GM18909 (cell line): Measurements from ENCODE around the gene HHLA2.
"Not testable (repeated sequence)": the region's sequence is repeated elsewhere in the genome, so short reads cannot be mapped to it uniquely, and the experiment has no call there.

ENCODE experiments used
- ATAC-seq: cut with Tn5 transposase; IDR thresholded peaks from one replicate; pipeline ENCODE4 v1.9.1; 2021; ENCODE audit warnings: mild to moderate bottlenecking; ENCODE audit not compliant: unreplicated experiment, poor library complexity

Gene HHLA2

GRCh38 chr3:108338901-108339545, 42.7 kb downstream of the HHLA2 start:
- peak; percentile 74 for ATAC-seq

GRCh38 chr3:108341911-108342310, 45.6 kb downstream of the HHLA2 start:
- ATAC-seq = no peak

DNA sequence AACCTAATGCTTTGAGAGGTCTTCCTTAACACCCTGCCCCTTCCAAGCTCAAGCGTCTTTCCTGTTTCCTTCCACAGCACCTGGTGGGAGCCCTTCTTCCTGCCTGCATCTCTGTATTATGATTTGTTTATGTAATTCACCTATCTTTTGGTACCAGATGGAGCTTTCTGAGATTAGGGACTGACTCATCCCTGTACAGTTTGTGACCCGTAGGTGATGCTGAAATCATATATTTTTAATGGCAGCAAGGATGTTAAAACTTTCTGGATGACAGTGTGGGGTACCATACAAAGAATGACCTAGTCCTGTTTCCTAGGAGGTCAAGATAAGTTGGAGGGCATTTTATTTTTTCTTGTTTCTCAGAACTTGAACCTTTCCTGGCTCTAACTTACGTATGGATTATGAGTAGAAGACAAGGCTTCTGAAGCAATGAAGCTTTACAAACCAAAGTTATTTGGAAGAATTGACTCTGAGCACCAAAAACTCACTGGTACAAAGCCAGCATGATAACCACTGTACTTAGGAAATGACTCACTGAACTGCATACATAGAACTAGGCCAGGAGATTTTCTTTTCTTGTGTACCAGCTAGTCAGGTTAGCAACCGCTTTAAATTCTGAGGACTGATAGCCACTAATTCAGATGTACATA, 46.6 kb downstream of the HHLA2 start:
- peak; percentile 47 for ATAC-seq

DNA sequence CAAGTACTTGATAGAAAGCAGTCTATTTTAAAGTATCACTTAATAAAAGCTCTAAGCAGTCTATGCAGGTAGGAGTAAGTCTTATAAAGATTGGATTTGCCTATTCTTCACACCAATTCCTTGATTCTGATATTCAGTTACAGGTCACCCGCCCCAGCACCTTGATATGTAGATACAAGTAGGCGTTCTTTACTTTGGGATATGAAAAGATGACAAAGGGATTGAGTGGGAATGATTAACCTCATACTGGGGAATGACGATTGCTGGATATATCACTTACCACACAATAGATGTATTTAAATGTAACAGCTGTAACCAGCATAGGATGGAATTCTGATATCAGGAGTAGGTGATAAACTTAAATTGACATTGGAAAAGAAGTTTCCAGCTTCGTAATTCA, 47.1 kb downstream of the HHLA2 start:
- no peak for ATAC-seq

DNA sequence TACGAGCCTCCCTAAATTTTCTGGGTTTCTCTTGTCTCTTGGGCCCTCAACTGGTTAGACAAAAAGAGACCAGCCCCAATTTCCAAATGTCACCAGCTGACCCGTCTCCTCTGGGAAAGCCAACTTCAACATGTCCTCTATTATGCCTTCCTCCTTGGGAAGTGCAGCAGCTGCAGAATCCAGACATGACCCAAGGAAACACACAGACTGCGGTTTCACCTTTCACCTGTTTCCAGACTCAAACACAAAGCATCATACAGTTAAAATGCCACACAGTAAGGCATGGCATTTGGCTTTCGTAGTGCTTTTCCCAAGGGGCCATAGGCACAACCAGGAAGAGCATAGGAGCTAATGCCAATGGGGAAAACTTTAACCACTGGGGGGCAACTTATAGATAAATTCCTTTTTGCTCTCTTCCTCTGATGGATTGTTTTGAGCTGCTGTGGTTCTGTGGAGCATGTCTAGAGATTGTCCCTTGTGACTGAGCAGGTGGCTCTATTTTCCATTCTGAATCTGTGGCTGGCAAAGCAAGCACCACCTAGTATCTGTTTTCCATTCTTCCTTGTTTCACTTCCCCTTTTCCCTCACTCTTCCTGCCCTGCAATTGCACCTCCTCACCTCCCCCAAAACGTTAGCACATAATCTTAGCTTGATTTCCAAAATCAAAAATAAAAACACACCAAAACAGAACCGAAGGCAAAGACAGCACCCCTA, 49.3 kb downstream of the HHLA2 start:
- ATAC-seq = no peak

DNA sequence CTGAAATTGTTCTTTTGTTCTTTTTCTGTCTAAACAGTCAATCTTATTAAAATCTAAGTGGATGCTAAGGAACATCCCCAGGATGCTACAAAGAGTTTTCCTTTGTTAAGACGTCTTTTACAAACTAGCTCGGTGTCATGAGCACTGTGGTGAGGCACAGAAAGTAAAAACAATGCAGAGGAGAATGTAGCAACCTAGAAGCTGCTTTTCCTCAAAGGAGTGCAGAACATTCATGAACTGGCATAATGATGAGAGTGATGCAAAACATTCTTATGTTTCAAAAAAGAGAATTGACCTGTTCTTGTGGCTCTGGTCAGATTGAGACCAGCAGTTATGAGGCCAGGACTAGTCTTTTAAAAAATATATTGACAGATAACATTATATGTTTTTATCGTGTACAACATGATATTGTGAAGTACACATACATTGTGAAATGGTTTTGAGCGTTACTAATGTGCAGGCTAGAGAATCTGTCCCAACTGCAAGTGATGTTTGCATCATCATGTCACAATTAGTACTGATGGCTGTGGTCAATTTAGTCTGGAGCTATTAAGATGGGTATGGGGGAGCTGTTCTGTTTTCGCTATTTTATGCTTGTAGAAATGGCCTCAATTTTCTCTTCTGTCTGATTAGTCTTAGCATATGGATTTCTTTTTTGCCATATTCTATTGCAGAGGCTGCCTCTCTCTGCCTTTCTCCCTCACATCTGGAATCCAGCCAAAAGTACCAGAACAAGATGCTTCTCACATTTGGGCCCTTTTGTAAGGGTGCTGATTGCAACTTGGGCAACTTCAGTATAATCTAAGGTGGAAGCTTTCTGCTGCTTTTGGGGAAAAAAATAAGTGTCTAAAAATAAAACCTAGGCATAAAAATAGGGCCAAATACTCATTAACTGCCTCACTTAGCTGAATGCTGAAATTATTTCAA, 50.2 kb downstream of the HHLA2 start:
- no peak for ATAC-seq

- ATAC-seq = no peak
These were observed 55.8 kb downstream of the HHLA2 start for GRCh38 chr3:108352176-108352575.

- ATAC-seq = no peak
These were observed 58.2 kb downstream of the HHLA2 start for GRCh38 chr3:108354562-108354961.

- ATAC-seq = no peak
These were observed 60.7 kb downstream of the HHLA2 start for GRCh38 chr3:108357042-108357441.

GRCh38 chr3:108359011-108359410, 62.7 kb downstream of the HHLA2 start:
- ATAC-seq = no peak

DNA sequence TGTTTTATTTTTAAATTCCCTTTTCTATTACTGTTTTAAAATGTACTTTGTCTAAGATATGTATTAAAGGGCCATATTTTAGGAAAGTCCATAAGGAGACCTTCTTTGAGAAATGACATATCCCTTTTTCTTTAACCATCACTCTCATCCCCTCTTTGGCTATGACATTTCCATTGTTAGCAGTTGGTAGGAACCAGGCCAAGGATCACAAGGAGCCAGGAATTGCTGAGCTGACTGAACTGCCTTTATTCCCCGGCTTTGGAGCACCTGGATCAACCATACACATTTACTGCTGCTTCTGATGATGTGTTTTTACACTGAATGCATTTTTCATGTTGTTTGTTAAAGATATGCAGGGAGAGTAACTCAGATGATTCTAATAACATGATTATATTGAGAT, 79.7 kb downstream of the HHLA2 start:
- no peak for ATAC-seq

DNA sequence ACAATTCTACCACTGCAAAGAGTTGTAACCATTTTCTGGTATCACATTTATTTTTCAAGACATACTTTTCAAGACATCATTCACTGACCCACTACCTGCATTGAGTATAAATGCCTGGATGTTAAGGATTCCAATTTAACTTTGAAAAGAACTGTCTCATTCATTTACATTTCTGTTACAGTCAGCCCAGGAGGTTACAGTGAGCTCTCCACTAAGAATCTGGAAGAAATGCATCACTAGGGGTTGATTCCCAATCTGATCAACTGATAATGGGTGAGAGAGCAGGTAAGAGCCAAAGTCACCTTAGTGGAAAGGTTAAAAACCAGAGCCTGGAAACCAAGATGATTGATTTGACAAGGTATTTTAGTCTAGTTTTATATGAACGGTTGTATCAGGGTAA, 81.0 kb downstream of the HHLA2 start:
- no peak for ATAC-seq

DNA sequence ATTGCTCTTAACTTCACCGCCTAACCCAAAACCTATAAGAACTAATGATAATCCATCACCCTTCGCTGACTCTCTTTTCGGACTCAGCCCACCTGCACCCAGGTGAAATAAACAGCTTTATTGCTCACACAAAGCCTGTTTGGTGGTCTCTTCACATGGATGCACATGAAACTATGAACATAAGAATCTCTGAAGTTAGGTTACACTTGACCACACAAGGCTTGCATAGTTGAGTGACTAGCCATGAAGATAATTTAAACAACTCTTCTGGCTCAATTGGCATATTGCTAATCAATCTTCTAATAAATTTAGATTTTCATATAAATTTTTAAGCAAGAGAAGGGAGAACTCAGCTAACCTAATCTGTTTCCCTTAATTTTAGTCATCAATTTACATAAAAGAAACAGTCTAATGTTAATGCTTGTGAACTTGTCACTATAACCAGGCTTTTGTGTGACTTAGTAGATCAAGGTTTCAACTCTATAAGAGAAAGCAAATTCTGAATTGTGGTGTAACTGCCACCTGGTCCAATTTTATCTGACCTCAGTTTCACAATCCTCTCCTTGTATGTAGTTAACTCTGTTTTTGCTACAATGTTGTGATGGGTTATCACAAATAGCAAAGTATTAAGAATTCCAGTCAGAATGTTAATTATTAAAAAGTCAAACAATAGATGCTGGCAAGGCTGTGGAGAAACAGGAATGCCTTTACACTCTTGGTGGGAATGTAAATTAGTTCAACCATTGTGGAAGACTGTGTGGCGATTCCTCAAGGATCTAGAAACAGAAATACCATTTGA, 82.0 kb downstream of the HHLA2 start:
- ATAC-seq = peak; percentile 47

DNA sequence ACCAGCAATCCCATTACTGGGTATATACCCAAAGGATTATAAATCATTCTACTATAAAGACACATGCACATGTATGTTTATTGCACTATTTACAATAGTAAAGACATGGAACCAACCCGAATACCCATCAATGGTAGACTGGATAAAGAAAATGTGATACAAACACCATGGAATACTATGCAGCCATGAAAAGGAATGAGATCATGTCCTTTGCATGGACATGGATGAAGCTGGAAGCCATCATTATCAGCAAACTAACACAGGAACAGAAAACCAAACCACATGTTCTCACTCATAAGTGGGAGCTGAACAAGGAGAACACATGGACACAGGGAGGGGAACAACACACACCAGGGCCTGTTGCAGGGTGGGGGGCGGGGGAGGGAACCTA, 82.6 kb downstream of the HHLA2 start:
- ATAC-seq = not testable (repeated sequence)

GRCh38 chr3:108380128-108380795, 83.9 kb downstream of the HHLA2 start:
- no peak for ATAC-seq

GRCh38 chr3:108381529-108382140, 85.3 kb downstream of the HHLA2 start:
- ATAC-seq = no peak

GRCh38 chr3:108383306-108383705, 87.0 kb downstream of the HHLA2 start:
- no peak for ATAC-seq

- ATAC-seq = no peak
These were observed 90.7 kb downstream of the HHLA2 start for GRCh38 chr3:108387063-108387462.
